Activated CD8-positive, alpha-beta memory T cell treated with anti-CD3 and anti-CD28 coated beads for 24 hours (primary cell): ENCODE data around the gene PNPLA2.

ENCODE experiments used
- DNase-seq: peaks from one replicate; pipeline ENCODE4 v3.0.0-alpha.2; 2020

PNPLA2 gene

GRCh38 chr11:832529-833113 is 13.9 kb downstream of the PNPLA2 start, which contains the start of gene CD151:
CD151 (plus strand) TSS chr11:832952; CDS start chr11:836070, 3,118 bp downstream.
- peak; percentile 79 for DNase-seq

- peak; percentile 74 for DNase-seq
Observed at GRCh38 chr11:833114-833791, 14.5 kb downstream of the PNPLA2 start.

- no peak for DNase-seq
Observed at GRCh38 chr11:833849-834311, 15.2 kb downstream of the PNPLA2 start.

GRCh38 chr11:834371-835316 is 15.9 kb downstream of the PNPLA2 start:
- peak; percentile 64 for DNase-seq

- DNase-seq, result no peak
Observed at GRCh38 chr11:836274-836673, 17.6 kb downstream of the PNPLA2 start.

GRCh38 chr11:836700-837099 is 18.0 kb downstream of the PNPLA2 start:
- no peak for DNase-seq

- DNase-seq, result peak; percentile 62
Observed at GRCh38 chr11:837189-837989, 18.7 kb downstream of the PNPLA2 start.

- no peak for DNase-seq
Observed at GRCh38 chr11:837990-838307, 19.2 kb downstream of the PNPLA2 start.

- DNase-seq, result no peak
Observed at GRCh38 chr11:838441-839279, 19.9 kb downstream of the PNPLA2 start.

GRCh38 chr11:839280-839623 is 20.5 kb downstream of the PNPLA2 start:
- no peak for DNase-seq

GRCh38 chr11:839875-840617 is 21.3 kb downstream of the PNPLA2 start:
- DNase-seq, result no peak

GRCh38 chr11:841981-842369 is 23.3 kb downstream of the PNPLA2 start:
- DNase-seq, result no peak

- peak; percentile 96 for DNase-seq
Observed at GRCh38 chr11:842370-843002, 23.8 kb downstream of the PNPLA2 start, which contains the start of the genes POLR2L and TSPAN4. POLR2L (minus strand) TSS chr11:842529; CDS start chr11:842508, 21 bp downstream. TSPAN4 (plus strand) TSS chr11:842852; CDS start chr11:850305, 7,453 bp downstream.

- DNase-seq, result no peak
Observed at GRCh38 chr11:843086-843734, 24.5 kb downstream of the PNPLA2 start.

GRCh38 chr11:843818-844692 is 25.3 kb downstream of the PNPLA2 start:
- DNase-seq, result no peak

- DNase-seq, result no peak
Observed at GRCh38 chr11:844693-845644, 26.3 kb downstream of the PNPLA2 start.

GRCh38 chr11:845872-846495 is 27.3 kb downstream of the PNPLA2 start:
- DNase-seq, result no peak
